Left ventricle myocardium inferior (tissue), 1 donor: ENCODE data around the gene RARB. TPM values are rescaled to one million over a fixed set of nuclear protein-coding genes. Genes with fewer than 3 reads are reported as not detected.

ENCODE experiments used
- DNase-seq: peaks from one replicate; pipeline ENCODE4 v3.0.0-alpha.2; 2020
- H3K27ac ChIP-seq: fragments of 200-600 bp; replicated peaks from 2 replicates; pipeline ENCODE4 v1.8.0; 2021
- H3K27me3 ChIP-seq: fragments of 200-600 bp; 2 replicates; pipeline ENCODE4 v1.8.0; 2021; ENCODE audit warnings: low read depth
- H3K36me3 ChIP-seq: fragments of 200-600 bp; 2 replicates; pipeline ENCODE4 v1.8.0; 2021
- H3K4me1 ChIP-seq: fragments of 200-600 bp; 2 replicates; pipeline ENCODE4 v1.8.0; 2021
- H3K4me3 ChIP-seq: fragments of 200-600 bp; 2 replicates; pipeline ENCODE4 v1.8.0; 2021; ENCODE audit warnings: mild to moderate bottlenecking, moderate library complexity
- H3K9me3 ChIP-seq: fragments of 200-600 bp; replicated peaks from 2 replicates; pipeline ENCODE4 v1.8.0; 2021
- CTCF ChIP-seq: fragments of 200-600 bp; IDR thresholded peaks from 2 replicates; pipeline ENCODE4 v1.8.0; 2021; ENCODE audit warnings: antibody characterized with exemption, mild to moderate bottlenecking, borderline replicate concordance
- intact Hi-C: fragments of 100-400 bp; cut with micrococcal nuclease; formaldehyde crosslinking; loops from one replicate; pipeline ENCODE4 v1.11.0; 2022
- total RNA-seq: library from RNA; stranded (reverse); fragmentation: NEBNext Ultra II Directional; extraction: Animal tissue kit (Norgen Biotek cat#: 25700); gene quantifications from one replicate; pipeline ENCODE4 v1.2.1, GENCODE V29; 2021
- donor health status: DM: no; HTN: yes; CAD: no; lungs with severe emphysema.

The RARB gene
- total RNA-seq, 1 donor from 2014 or later = 15.6 TPM

DNA sequence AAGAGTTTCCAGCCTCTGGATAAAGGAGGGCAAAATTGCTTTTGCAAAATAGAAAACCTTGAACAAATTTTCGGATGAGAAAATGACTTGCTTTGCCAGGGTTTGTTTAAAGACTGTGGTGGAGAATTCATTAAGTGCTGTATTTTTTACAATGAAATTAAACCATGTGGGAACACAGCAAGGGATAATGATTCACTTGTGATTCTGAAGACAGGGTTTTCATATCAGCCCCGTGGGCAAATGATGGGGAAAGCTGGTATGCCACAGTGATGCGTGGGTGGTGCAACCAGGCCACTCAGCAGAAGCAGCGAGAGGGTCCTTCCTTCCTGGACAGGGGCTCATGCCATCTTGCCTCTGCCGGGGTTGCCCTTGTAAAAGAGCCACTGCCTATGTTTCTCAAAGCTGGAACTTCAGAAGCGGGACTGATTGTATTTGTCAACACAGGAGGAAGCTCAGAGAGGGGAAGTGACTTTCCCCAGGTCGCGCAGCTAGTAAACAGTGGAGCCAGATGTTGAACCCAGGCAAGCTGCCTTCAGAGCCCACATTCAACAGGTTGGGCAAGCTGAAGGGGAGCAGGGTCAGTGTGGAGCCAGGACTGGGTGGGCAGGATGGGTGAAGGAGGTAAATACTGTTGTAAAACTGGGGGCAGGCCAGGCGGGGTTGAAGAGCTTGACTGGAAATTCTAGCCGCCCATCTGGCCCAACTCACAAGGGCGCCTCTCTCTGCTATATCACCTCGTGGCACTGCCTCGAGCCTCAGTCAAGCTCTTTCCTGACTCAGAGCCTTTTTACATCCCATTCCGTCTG, 157.5 kb downstream of the RARB start:
- no peak overlapping the region for H3K4me3 ChIP-seq
- intact Hi-C loops = no loop called here
- H3K9me3 ChIP-seq = peaks cover 9% of the 10 kb centered on the region
- no peak for DNase-seq
- H3K27ac ChIP-seq = no peak overlapping the region
- H3K27me3 ChIP-seq = no peaks in the 10 kb centered on the region
- peaks cover 34% of the 10 kb centered on the region for H3K36me3 ChIP-seq
- TF ChIP-seq CTCF = no peak
- peaks cover 39% of the 10 kb centered on the region for H3K4me1 ChIP-seq

GRCh38 chr3:25586167-25586505, 158.1 kb downstream of the RARB start:
- no peak for DNase-seq
- Histone ChIP-seq H3K27me3 (no peaks in the 10 kb centered on the region), H3K36me3 (peaks cover 29% of the 10 kb centered on the region), H3K9me3 (peaks cover 9% of the 10 kb centered on the region), H3K27ac (no peak overlapping the region), H3K4me1 (peaks cover 45% of the 10 kb centered on the region), H3K4me3 (no peak overlapping the region)
- no peak for TF ChIP-seq CTCF
- intact Hi-C loops = no loop called here

GRCh38 chr3:25586553-25586952, 158.5 kb downstream of the RARB start:
- TF ChIP-seq CTCF = no peak
- peaks cover 49% of the 10 kb centered on the region for H3K4me1 ChIP-seq
- H3K9me3 ChIP-seq = peaks cover 9% of the 10 kb centered on the region
- H3K27me3 ChIP-seq = no peaks in the 10 kb centered on the region
- peaks cover 25% of the 10 kb centered on the region for H3K36me3 ChIP-seq
- H3K27ac ChIP-seq = peak overlapping the region; percentile 80
- intact Hi-C loops = no loop called here
- no peak for DNase-seq
- H3K4me3 ChIP-seq = no peak overlapping the region

- Histone ChIP-seq H3K4me1 (peaks cover 55% of the 10 kb centered on the region), H3K27me3 (no peaks in the 10 kb centered on the region), H3K9me3 (peaks cover 8% of the 10 kb centered on the region), H3K36me3 (peaks cover 19% of the 10 kb centered on the region), H3K27ac (peak overlapping the region; percentile 80), H3K4me3 (no peak overlapping the region)
- TF ChIP-seq CTCF = no peak
- DNase-seq = no peak
- intact Hi-C loops = no loop called here
Measured at GRCh38 chr3:25587094-25587493, 159.0 kb downstream of the RARB start.

GRCh38 chr3:25587526-25587925, 159.5 kb downstream of the RARB start:
- Histone ChIP-seq H3K27ac (peak overlapping the region; percentile 80), H3K9me3 (peaks cover 6% of the 10 kb centered on the region), H3K36me3 (peaks cover 15% of the 10 kb centered on the region), H3K4me1 (peaks cover 59% of the 10 kb centered on the region), H3K4me3 (no peak overlapping the region), H3K27me3 (no peaks in the 10 kb centered on the region)
- no peak for TF ChIP-seq CTCF
- no peak for DNase-seq
- intact Hi-C loops = no loop called here
